Measurements from ENCODE around the gene ACOT9. TPM values are rescaled to one million over a fixed set of nuclear protein-coding genes. Genes with fewer than 3 reads are reported as not detected.

ACOT9 gene
- total and polyA plus RNA-seq, 2 donors (not counting 3 experiments of a cell fraction or from before 2014, with no cell fraction given): 38.4 to 83.1 TPM

GRCh38 chrX:23787745-23788118 is 44.7 kb upstream of the ACOT9 start:
- Histone ChIP-seq H3K9ac (replicated peaks; ENCODE audit: extremely low read depth, insufficient read depth, low read length) (no peak overlapping the region), H3K27ac (ENCODE audit: insufficient read depth, low read depth, low read length) (no peak overlapping the region), H3K4me3 (replicated peaks in 1 of 3; ENCODE audit: insufficient read depth in 1 of 3, low read depth in 1 of 3, low read length in 3 of 3) (no peak overlapping the region), H4K20me1 (replicated peaks; ENCODE audit: control insufficient read depth, extremely low read depth, insufficient read depth, low read length) (no peaks in the 10 kb centered on the region), H3K4me2 (ENCODE audit: insufficient read depth, low read length) (no peak overlapping the region), H3K9me1 (replicated peaks; ENCODE audit: control insufficient read depth, extremely low read depth, insufficient read depth, low read length) (no peaks in the 10 kb centered on the region), H3K36me3 (ENCODE audit: control insufficient read depth in 2 of 2, extremely low read depth in 1 of 2, insufficient read depth in 2 of 2, low read length in 2 of 2) (peaks cover 2 to 3% of the 10 kb centered on the region in 2 experiments), H3K4me1 (ENCODE audit: control insufficient read depth, extremely low read depth, insufficient read depth, low read length) (peaks cover 9% of the 10 kb centered on the region), H3K79me2 (ENCODE audit: control insufficient read depth, insufficient read depth, low read length) (peaks cover 20% of the 10 kb centered on the region), H2AFZ (ENCODE audit: low read depth, low read length) (no peak overlapping the region), H3K9me3 (replicated peaks; ENCODE audit: control insufficient read depth, insufficient read depth, low read length) (no peaks in the 10 kb centered on the region), H3K27me3 (ENCODE audit: control insufficient read depth in 2 of 2, insufficient read depth in 2 of 2, low read length in 2 of 2) (no peaks in the 10 kb centered on the region)
- FAIRE-seq (no peak), DNase-seq (ENCODE audit: low read depth, low spot score) (peak; percentile 4)
- ChIA-PET CTCF (interaction anchor here (0.7 to 2.9 kb wide), 2 partner anchors 68 to 114 kb away, joined by 3 to 9 read pairs; no protein-coding TSS in a partner anchor), POLR2A (no interaction called here)
- intact Hi-C loops (cut with micrococcal nuclease) (loop anchor here (10.0 kb wide), 1 partner anchor 93 kb away; no protein-coding TSS in a partner anchor), dilution Hi-C loops (cut with MboI; ENCODE audit: extremely low pct_ligation_motif_present, low sequenced_read_pairs) (no loop called here)
- TF ChIP-seq POLR2AphosphoS5 (IDR thresholded peaks at IDR 0.05; ENCODE audit: insufficient read depth, low read depth, low read length) (no peak), MAX (IDR thresholded peaks at IDR 0.05; ENCODE audit: insufficient read depth, insufficient read length) (no peak), JUN (IDR thresholded peaks at IDR 0.05; ENCODE audit: borderline replicate concordance, insufficient read depth, insufficient read length, low read depth) (no peak), CTCF (IDR thresholded peaks at IDR 0.05; ENCODE audit: extremely low read depth in 1 of 2, insufficient read depth in 1 of 2, low read depth in 1 of 2, low read length in 2 of 2) (no peak), GATA2 (IDR thresholded peaks at IDR 0.05; ENCODE audit: insufficient read depth, insufficient read length, low read depth, low read length) (no peak), FOS (IDR thresholded peaks at IDR 0.05; ENCODE audit: borderline replicate concordance, insufficient read depth, low read length) (no peak), POLR2A (IDR thresholded peaks at IDR 0.05; ENCODE audit: low read depth, low read length) (no peak), EZH2 (IDR thresholded peaks at IDR 0.05; ENCODE audit: borderline replicate concordance, low read depth, low read length, severe bottlenecking) (no peak), MYC (IDR thresholded peaks at IDR 0.05; ENCODE audit: low read depth, low read length) (no peak)
- no TSS peak for BruUV-seq (replicated peaks)
